Adrenal gland (tissue), 5 donors: Measurements from ENCODE around the gene GNPAT.

ENCODE experiments used
- POLR2A ChIP-seq, 2 donors: fragments of 450-650 bp; IDR thresholded peaks; one replicate each; pipeline ENCODE4 v1.6.1; 2017; ENCODE audit warnings: antibody characterized with exemption in 2 of 2, mild to moderate bottlenecking in 2 of 2, moderate library complexity in 1 of 2
- TF ChIP-seq, protein P1 (sequence below), 6 experiments: fragments of 450-650 bp in 4 of 6; fragments of 200-600 bp in 2 of 6; sonication (generic) in 1 of 6; IDR thresholded peaks; 1 replicate in 5 of 6; 2 replicates in 1 of 6; pipeline versions ENCODE4 v1.5.1 to v1.8.0; 2016 to 2021; ENCODE audit warnings: antibody characterized with exemption in 6 of 6, mild to moderate bottlenecking in 2 of 6, moderate library complexity in 1 of 6
- donor health status: DM: no; HTN: no; CAD: no.

DNA sequence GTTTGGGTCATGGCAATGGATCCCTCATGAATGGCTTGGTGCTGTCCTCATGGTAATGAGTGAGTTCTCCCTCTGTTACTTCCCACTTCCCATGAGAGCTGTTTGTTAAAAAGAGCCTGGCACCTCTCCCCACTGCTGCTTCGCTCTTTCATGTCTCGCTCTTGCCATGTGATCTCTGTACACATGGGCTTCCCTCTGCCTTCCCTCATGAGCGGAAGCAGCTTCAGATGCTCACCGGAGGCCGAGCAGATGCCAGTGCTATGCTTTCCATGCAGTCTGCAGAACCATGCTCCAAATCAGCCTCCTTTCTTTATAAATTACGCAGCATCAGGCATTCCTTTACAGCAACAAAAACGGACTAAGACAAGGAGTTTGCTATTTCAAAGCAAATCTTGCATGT, 14.9 kb upstream of the GNPAT start:
- TF ChIP-seq, protein P1, sequence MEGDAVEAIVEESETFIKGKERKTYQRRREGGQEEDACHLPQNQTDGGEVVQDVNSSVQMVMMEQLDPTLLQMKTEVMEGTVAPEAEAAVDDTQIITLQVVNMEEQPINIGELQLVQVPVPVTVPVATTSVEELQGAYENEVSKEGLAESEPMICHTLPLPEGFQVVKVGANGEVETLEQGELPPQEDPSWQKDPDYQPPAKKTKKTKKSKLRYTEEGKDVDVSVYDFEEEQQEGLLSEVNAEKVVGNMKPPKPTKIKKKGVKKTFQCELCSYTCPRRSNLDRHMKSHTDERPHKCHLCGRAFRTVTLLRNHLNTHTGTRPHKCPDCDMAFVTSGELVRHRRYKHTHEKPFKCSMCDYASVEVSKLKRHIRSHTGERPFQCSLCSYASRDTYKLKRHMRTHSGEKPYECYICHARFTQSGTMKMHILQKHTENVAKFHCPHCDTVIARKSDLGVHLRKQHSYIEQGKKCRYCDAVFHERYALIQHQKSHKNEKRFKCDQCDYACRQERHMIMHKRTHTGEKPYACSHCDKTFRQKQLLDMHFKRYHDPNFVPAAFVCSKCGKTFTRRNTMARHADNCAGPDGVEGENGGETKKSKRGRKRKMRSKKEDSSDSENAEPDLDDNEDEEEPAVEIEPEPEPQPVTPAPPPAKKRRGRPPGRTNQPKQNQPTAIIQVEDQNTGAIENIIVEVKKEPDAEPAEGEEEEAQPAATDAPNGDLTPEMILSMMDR (IDR thresholded peaks at IDR 0.05) = no peak
- TF ChIP-seq POLR2A (IDR thresholded peaks at IDR 0.05) = no peak
